HG02852 (cell line): ENCODE data around the gene RDH12.
"Not testable (repeated sequence)": the region's sequence is repeated elsewhere in the genome, so short reads cannot be mapped to it uniquely, and the experiment has no call there.

ENCODE experiments used
- ATAC-seq: cut with Tn5 transposase; IDR thresholded peaks from one replicate; pipeline ENCODE4 v1.9.1; 2021; ENCODE audit warnings: mild to moderate bottlenecking, moderate library complexity; ENCODE audit not compliant: unreplicated experiment

RDH12 gene

GRCh38 chr14:67704484-67705089, 2.9 kb downstream of the RDH12 start:
- ATAC-seq, result no peak

GRCh38 chr14:67705211-67705610, 3.5 kb downstream of the RDH12 start:
- ATAC-seq, result no peak

GRCh38 chr14:67709346-67709745, 7.7 kb downstream of the RDH12 start:
- ATAC-seq, result not testable (repeated sequence)

GRCh38 chr14:67709796-67710195, 8.1 kb downstream of the RDH12 start:
- not testable (repeated sequence) for ATAC-seq

GRCh38 chr14:67710209-67710608, 8.5 kb downstream of the RDH12 start:
- ATAC-seq, result no peak

GRCh38 chr14:67717048-67717447, 15.4 kb downstream of the RDH12 start:
- ATAC-seq, result no peak

GRCh38 chr14:67718265-67718664, 16.6 kb downstream of the RDH12 start:
- ATAC-seq, result no peak

GRCh38 chr14:67719385-67719784, 17.7 kb downstream of the RDH12 start:
- ATAC-seq, result not testable (repeated sequence)

- no peak for ATAC-seq
Observed at GRCh38 chr14:67719866-67720265, 18.2 kb downstream of the RDH12 start.

GRCh38 chr14:67721875-67722274, 20.2 kb downstream of the RDH12 start:
- ATAC-seq, result no peak

GRCh38 chr14:67722293-67722692, 20.6 kb downstream of the RDH12 start:
- no peak for ATAC-seq

GRCh38 chr14:67725171-67725570, 23.5 kb downstream of the RDH12 start:
- no peak for ATAC-seq

- no peak for ATAC-seq
Observed at GRCh38 chr14:67727361-67727760, 25.7 kb downstream of the RDH12 start.

- no peak for ATAC-seq
Observed at GRCh38 chr14:67728258-67728657, 26.6 kb downstream of the RDH12 start.

GRCh38 chr14:67729072-67729885, 27.6 kb downstream of the RDH12 start:
- ATAC-seq, result no peak

- no peak for ATAC-seq
Observed at GRCh38 chr14:67733616-67734015, 31.9 kb downstream of the RDH12 start.

- ATAC-seq, result no peak
Observed at GRCh38 chr14:67734675-67735074, 33.0 kb downstream of the RDH12 start.

- no peak for ATAC-seq
Observed at GRCh38 chr14:67735336-67736147, 33.9 kb downstream of the RDH12 start.

- ATAC-seq, result no peak
Observed at GRCh38 chr14:67736771-67737170, 35.1 kb downstream of the RDH12 start.

GRCh38 chr14:67738740-67739504, 37.2 kb downstream of the RDH12 start:
- no peak for ATAC-seq

- no peak for ATAC-seq
Observed at GRCh38 chr14:67744046-67744445, 42.4 kb downstream of the RDH12 start.
